ENCODE measurements around the gene SLC47A2.
"Not testable (repeated sequence)": the region's sequence is repeated elsewhere in the genome, so short reads cannot be mapped to it uniquely, and the experiment has no call there.

The SLC47A2 gene

DNA sequence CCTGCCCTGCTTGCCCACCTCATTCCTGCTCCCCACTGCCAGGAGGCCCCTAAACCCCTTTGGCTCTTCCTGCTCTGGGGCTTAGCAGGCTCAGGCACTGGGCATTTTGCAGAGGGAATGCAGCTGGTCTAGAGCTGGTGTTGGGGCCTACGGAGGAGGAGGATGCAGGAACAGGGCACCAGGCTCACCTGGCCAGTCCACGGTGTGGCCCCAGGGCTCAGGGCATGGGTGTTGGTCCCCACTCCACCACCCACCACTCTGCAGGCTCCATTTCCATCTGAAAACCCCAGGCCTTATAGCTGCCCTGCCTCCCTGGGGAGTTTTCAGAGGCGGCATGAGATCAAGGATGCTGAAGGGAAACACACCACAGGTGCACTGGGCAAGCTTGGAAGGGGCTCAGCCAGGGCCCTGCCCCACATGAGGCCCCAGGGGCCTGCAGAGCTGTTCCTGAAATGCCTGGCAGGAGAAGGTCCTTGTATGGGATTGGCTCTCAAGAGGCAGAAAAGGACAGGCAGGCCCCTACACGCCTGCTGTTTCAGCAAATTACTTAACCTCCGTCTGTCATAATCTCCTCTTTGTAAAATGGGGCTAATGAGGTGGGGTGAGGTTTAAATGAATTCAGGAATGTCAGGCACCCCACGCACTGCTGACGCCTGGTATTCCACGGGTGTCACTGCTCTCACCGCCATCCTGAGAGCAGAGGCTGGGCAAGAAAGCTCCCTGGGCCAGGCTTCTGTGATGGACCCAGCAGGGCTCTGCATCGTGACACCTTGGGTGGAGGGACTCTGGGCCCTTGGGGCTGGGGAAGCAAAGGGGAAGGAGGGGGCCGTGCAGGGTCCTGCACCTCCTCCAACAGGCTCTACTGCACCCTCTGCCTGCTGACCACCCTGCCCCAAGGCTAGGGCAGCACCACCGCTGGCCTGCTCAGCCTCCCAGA, 9.3 kb downstream of the SLC47A2 start:
- DNase-seq, result no peak

DNA sequence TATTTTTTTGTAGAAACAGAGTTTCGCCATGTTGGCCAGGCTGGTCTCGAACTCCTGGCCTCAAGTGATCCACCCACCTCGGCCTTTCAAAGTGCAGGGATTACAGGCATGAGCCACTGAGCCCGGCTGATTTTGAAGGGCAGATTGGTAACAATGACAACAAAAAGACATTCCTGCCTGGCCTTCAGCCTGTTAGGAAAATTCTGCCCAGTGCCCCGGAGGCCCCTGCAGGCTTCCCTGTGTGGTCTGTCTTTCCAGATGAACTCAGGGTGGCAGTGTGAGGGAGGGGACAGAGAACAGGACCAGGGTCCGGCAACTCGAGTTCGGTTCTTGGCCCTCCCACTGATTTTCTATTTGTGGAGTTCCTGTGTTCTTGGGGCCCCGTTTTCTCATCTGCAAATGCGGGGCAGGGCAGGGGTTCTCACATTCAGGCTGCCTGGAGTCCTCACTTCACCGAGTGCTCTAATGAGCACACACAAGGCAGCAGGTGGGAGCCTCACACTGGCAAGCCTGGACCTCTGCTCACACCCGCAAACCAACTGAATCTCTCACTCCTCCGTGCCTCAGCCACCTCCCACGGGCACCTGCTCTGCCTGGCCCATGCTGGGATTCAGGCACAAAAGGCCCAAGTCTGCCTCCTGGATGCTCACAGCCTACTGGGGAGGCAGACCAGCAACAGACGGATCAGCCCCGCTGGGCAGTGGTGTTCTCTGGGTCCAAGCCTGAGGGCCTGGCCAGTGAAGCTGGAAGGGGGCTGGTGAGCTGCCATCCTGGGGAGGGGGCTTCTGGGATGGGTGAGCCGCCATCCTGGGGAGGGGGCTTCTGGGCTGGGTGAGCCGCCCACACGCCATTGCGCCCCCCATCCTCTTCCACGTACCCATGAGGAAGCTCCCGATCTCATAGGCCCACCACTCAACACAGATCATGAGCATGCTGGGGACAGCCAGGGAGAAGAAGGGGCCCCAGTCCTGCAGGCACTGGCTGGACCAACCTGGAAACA, 10.3 kb downstream of the SLC47A2 start:
- DNase-seq, result no peak

DNA sequence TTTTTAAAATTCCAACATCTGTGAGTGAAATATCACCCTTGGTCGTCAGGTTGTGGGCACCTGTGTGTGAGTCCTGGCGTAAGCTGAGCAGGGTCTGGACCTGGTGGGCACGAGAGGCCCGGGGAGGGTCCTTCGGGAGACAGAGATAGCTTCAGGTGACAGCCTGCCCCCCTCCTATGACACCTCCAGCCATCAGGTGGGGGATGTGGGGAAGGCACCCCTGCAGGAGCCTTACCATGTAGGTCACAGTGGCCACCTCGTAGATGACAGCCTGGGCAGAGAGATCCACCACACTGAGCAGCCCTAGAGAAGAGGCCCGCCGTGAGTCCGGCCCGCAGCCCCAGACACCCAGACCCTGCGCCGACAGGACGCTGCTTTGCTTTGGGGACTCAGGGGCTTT, 11.2 kb downstream of the SLC47A2 start:
- DNase-seq, result no peak

DNA sequence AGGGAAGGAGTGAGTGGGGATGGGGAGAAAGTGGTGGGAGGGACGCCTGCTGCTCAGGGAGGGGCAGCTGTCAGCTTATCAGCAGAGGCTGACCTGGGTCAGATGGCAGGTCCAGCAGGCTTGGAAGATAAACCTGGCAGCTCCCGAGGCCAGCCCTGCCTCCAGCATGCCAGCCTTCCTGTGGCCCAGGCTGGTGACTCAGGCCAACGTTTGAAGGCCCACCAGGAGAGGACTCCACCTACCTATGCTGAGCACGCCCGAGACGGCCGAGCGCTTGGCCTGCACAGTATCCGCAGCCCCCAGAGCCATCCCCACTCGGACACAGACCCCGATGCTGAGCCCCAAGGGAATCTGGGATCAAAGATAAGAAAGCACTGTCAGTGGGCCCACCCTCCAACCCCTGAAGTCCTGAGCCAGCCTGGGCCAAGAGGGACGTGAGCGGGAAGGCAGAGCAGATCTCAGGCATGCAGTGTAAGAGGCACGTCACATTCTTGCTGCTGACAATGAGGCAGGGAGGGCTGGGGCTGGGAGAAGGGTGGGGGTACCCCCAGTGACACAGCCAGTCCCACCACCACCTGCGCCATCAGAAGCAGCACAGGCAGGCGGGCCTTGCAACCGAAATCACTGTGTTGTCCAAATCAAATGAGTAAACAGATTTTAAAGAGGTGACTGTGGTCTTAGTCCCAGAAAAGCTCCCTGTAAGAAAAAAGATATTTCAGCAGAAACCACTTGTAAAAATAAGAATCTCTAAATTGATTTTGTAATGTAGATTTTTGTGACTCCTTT, 12.4 kb downstream of the SLC47A2 start:
- no peak for DNase-seq

DNA sequence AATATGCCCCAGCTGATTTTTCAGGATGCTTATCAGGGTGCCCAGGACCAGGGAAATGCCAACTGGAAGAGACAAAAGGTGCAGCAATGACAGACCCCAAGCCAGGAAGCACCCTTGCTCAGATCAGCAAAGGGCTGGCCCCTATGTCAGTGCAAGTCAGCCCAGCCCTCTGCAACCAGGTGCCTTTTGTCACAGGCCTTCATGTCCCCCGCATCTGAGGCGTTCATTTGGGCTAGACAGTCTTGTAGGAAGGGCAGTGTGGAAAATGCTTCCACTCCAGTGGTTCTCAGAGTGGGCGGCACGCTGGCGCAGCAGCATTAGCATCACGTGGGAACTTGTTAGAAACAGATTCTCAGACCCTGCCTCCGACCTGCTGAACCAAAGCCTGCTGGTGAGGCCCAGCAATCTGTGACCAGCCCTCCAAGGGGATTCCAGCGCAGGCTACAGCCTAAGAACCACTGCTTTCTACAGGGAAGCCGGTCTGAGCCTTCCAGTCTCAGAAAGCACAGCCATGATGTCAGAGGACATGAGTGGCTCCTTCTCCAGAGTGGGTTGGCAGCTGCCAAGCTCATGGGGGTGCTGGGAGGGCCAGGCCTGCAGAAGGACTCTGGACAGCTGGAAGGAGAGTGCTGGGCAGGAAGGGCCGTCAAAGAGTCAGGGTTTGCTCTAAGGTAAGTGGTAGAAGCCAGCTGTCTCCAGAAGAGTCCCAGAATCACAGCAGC, 13.1 kb downstream of the SLC47A2 start:
- no peak for DNase-seq

DNA sequence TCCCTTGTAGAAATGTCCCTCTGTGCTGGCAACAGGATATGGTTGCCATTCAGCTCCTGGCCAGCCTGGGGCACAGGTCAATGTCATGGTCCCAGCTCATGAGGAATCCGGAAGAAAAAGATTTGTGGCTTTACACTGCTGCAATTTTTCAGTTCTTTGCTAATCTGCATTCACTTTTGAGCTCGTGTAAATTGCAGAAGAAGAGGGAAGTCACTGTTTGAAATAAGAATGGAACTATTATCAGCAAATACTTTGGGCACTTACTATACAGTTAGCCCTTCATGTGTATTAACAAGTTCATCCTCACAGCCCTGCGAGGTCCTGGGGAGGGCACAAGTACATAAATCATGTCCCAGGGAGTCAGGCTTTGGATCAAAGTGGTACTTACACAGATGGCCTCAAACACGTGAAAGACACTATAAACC, 14.2 kb downstream of the SLC47A2 start:
- no peak for DNase-seq

DNA sequence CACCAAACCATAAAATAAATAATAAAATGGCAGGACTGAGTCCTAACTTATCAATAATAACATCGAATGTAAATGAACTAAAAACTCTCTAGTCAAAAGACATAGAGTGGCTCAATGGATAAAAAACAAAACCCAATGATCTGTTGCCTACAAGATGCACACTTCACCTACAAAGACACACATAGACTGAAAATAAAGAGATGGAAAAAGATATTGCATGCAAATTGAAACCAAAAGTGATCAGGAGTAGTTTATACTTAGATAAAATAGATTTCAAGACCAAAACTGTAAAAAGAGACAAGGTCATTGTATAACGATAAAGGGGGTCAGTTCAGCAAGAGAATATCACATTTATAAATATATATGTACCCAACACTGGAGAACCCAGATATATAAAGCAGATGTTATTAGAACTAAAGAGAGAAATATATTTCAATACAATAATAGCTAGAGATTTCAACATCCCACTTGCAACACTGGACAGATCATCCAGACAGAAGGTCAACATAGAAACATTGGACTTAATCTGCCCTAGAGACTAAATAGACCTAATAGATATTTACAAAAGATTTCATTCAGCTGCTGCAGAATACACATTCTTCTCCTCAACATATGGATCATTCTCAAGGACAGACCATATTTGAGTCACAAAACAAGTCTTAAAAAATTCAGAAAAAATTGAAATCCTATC, 29.8 kb downstream of the SLC47A2 start:
- DNase-seq, result no peak

DNA sequence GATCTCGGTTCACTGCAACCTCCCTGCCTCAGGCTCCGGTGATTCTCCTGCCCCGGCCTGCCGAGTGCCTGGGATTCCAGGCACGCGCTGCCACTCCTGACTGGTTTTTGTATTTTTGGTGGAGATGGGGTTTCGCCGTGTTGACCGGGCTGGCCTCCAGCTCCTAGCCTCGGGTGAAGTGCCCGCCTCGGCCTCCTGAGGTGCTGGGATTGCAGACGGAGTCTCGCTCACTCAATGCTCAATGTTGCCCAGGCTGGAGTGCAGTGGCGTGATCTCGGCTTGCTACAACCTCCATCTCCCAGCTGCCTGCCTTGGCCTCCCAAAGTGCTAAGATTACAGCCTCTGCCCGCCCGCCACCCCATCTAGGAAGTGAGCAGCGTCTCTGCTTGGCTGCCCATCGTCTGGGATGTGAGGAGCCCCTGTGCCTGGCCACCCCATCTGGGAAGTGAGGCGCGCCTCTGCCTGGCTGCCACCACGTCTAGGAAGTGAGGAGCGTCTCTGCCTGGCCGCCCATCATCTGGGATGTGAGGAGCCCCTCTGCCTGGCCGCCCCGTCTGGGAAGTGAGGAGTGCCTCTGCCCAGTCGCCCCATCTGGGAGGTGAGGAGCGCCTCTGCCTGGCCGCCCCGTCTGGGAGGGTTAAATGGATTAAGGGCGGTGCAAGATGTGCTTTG, 31.3 kb downstream of the SLC47A2 start:
- DNase-seq, result not testable (repeated sequence)

DNA sequence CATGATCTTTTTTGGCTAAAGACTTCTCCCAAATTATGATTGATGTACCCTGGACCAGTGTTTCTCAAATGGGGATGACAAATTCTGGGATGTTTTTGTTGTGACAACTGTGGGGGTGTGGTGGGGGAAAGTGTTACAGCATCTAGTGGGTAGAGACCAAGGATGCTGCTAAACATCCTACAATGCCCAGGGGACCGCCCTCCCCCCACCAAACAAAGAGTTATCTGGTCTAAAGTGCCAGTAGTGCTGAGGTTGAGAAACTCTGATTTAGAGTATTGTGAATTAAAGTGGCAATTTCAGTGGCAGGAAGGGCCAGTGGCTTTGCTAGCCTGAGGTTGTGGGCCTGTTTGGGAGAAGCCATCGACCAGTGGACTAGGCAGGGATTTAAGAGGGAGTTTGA, 33.3 kb downstream of the SLC47A2 start:
- no peak for DNase-seq

DNA sequence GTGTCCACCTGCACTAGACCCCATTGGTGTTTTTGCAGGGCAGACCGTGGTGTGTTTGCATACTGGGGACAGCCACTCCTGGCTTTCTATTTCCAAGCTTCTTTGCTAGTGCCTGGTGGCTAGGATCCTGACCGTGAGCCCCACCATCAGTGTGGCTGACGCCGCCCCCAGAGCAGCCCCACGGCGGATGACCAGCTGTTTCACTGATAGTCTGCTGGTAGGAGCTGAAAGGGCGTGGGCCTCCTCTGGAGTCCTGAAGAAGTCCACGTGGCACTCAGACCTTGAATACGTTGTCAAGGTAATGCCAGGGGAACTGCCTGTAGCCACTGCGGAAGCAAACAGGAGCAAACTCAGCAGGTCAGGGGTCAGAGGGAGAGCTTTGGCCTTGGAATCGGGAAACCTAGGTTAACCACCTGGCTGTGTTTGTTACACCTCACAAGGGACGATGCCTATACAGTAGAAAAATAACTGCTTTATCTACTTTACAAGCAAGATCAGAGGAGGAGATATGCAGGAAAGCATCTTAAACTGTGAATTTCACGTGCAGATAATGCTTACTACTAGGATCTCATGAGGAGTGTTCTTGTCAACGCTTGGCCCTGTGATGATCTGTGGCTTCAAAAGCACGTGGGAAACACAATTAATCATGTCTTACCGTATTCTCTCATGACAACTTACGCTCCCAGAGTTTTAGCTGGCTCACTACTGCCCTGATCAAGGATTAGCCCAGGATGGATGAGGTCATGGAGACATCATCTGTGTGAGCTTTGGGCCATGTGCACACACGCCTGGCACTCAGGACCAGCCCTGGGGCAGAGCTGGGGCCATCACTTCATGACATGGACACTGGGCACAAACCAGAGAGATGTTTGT, 37.6 kb downstream of the SLC47A2 start:
- no peak for DNase-seq

DNA sequence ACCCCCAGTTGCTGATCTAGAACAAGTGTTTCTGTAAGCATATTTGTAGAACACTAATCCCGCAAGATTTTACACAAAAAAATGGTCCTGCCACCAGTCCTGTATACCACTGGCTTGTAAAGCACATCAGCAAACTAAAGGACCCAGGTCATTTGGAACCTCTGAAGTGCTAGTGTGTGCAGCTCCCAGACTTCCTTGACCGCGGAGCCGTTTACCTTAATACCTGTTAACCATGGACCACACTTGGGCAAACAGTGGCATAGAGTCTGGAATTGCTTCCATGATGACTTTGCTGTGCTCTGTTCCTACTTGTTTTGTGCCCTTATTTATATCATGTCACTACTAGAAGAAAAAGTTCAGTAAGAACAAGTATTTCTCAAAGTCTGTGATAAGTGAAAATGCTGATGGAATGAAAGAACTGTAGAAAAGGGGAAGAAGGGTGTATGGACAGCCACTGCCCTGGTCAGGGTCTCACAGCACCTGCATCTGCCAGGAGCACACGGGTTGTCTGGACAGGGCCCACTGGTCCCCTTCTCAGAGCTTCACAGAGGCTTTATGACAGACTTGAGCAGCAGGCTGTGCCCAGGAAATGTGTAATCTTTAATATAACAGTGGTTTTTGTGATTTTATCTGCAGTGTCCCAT, 38.5 kb downstream of the SLC47A2 start:
- no peak for DNase-seq

DNA sequence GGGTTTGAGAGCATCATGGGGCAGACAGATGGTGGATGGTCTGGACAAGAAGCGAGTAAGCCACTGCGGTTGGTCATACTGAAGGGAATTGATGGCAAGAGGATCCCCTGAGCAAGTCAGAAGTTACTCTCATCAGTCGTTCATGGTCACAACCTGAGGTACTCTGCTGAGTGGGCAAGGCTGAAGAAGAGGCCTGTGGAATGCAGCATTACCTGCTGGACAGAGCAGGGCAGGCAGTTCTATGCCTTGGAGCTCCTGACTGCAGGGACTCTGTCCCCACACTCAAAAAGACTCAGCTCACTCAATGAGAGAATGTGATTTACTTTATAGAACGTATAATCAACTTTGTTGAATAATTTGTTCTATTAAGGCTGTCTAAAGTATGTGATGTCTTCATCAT, 39.5 kb downstream of the SLC47A2 start:
- DNase-seq, result no peak

DNA sequence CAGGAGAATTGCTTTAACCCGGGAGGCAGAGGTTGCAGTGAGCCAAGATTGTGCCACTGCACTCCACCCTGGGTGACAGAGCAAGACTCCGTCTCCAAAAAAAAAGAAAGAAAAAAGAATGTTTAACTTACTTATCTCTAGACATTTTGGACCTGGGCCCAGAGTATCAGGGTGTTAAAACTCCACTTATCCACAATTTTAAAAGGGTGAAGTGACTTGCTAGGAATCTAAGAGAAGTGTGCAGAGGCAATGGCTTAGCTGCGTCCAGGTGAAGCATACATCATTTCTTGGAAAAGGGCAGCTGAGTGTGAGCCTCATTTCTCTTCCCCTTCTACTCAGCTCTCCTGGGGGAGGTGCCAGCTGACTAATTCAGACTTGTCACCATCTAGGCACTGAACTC, 42.8 kb downstream of the SLC47A2 start:
- no peak for DNase-seq

DNA sequence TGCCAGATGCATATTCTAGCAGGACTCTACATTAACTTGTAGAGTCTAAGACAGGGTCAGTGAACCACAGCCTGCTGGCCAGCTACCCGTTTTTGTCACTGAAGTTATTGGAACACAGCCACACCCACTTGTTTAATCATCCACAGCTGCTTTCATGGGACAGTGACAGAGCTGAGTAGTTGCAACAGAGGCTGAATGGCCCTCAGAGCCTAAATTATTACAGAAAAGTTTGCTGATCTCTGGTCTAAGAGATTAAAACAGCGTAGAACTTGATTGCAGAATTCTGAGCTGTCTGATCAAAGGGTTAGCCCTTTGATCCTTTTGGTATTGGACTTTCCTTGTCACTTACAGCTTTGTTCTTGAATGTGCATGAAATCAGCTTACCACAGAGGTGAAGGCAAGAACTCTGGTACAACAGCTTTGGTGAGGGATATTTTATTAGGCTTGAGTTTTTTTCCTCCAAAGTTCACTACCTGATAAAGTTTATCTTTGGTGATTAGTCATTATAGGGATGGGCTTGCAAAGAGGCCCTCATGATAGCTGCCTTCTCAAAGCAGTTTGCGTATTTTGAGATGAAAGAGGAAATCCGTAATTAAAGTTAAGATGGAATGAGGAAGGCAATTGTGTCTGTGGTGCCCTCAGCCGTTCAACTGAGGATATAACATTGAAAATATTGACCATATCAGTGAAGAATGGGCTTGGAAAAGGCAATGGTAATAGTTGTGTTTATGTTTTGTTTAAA, 44.2 kb downstream of the SLC47A2 start:
- no peak for DNase-seq

DNA sequence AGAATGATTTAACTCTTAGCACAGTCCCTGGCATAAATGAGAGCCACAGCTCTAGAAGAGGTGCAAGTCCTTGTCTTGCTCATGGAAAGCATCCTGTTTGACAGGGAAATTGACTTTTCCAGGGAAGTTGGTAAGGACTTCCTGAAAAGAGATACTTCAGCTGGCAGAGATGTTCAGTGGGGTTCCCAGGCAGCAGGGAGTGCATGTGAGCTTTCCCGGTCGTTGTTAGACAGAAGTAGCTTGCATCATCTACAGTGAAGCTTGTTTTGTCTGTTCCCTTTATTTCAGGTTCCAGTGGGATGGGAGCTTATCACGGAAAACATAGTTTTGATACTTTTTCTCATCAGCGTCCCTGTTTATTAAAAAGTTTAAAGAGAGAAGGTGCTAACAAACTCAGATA, 45.0 kb downstream of the SLC47A2 start:
- DNase-seq, result no peak

DNA sequence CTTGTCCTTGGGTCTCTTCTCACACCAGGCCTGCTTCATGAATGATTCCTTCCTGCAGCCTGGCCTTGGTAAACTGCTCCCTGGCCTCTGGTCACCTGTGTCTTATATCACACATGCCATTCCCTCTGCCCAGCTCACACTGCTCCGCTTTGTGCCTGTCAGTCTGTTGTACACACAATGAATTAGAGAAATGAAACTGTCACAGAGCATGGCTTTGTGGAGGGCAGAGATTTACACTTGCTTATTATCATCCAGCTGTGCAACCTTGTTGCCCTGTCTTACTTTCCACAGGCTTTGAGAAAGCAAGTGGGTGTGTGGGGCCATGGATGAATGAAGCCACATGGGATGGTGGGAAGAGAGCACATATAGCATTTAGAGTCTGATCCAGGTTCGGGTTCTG, 45.5 kb downstream of the SLC47A2 start:
- no peak for DNase-seq

DNA sequence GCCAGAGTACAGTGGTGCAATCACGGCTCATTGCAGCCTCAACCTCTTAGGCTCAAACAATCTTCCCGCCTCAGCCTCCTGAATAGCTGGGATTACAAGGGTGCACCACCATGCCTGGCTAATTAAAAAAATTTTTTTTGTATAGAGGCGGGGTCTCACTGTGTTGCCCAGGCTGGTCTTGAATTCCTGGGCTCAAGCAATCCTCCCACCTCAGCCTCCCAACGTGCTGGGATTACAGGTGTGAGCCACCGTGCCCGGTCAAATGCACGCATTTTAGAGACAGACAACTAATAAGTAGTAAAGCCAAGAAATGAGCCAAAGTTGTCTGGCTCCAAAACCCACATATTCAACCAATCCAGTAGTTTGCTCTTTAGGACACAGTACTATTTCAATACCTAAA, 46.7 kb downstream of the SLC47A2 start:
- DNase-seq, result not testable (repeated sequence)

DNA sequence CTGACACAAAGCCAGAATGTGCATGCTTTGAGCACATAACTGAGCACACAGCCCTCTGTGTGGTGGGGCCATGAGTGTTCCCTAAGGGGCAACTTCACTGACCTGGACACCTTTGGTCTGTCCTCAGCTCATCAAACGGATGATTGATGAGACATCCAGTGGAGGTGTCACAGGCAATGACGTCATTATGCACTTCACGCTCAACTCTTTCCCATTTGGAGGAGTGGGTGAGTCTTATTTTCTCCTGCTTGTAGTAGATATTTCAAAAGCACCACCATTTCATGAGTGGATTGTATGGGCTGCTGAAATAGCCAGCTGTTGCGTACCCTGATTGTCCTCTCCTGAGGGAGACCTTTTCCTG, 51.6 kb downstream of the SLC47A2 start:
- no peak for DNase-seq
